ENCODE data around the gene ARHGEF28.

The ARHGEF28 gene

GRCh38 chr5:73625944-73626811 lies at the start of gene ARHGEF28:
ARHGEF28 (plus strand) TSS chr5:73626196; CDS start chr5:73684852, 58,656 bp downstream.
- peak in 1 of 3 experiments; percentile 30 for DNase-seq (ENCODE audit: low read depth in 3 of 3)

- no peak for DNase-seq (ENCODE audit: low read depth in 3 of 3)
These were observed 43.5 kb upstream of the ARHGEF28 start for GRCh38 chr5:73582285-73583145.

GRCh38 chr5:73587923-73588322 lies 38.1 kb upstream of the ARHGEF28 start:
- no peak for DNase-seq (ENCODE audit: low read depth in 3 of 3)

GRCh38 chr5:73591102-73591695 lies 34.8 kb upstream of the ARHGEF28 start:
- peak in 2 of 3 experiments; percentile 11 to 59 for DNase-seq (ENCODE audit: low read depth in 3 of 3)

GRCh38 chr5:73591698-73592501 lies 34.1 kb upstream of the ARHGEF28 start:
- DNase-seq (ENCODE audit: low read depth in 3 of 3), result no peak

- no peak for DNase-seq (ENCODE audit: low read depth in 3 of 3)
These were observed 33.4 kb upstream of the ARHGEF28 start for GRCh38 chr5:73592551-73592950.

GRCh38 chr5:73596705-73597328 lies 29.2 kb upstream of the ARHGEF28 start:
- no peak for DNase-seq (ENCODE audit: low read depth in 3 of 3)

GRCh38 chr5:73599380-73599779 lies 26.6 kb upstream of the ARHGEF28 start:
- DNase-seq (ENCODE audit: low read depth in 3 of 3), result no peak

- no peak for DNase-seq (ENCODE audit: low read depth in 3 of 3)
These were observed 22.0 kb upstream of the ARHGEF28 start for GRCh38 chr5:73603998-73604397.

GRCh38 chr5:73605223-73606087 lies 20.5 kb upstream of the ARHGEF28 start:
- no peak for DNase-seq (ENCODE audit: low read depth in 3 of 3)

- no peak for DNase-seq (ENCODE audit: low read depth in 3 of 3)
These were observed 19.7 kb upstream of the ARHGEF28 start for GRCh38 chr5:73606206-73606753.

- DNase-seq (ENCODE audit: low read depth in 3 of 3), result no peak
These were observed 18.8 kb upstream of the ARHGEF28 start for GRCh38 chr5:73607228-73607627.

GRCh38 chr5:73612799-73613198 lies 13.2 kb upstream of the ARHGEF28 start:
- no peak for DNase-seq (ENCODE audit: low read depth in 3 of 3)

- no peak for DNase-seq (ENCODE audit: low read depth in 3 of 3)
These were observed 10.9 kb upstream of the ARHGEF28 start for GRCh38 chr5:73615085-73615484.

- DNase-seq (ENCODE audit: low read depth in 3 of 3), result no peak
These were observed 10.0 kb upstream of the ARHGEF28 start for GRCh38 chr5:73615947-73616346.

GRCh38 chr5:73617510-73618279 lies 8.3 kb upstream of the ARHGEF28 start:
- DNase-seq (ENCODE audit: low read depth in 3 of 3), result no peak

- no peak for DNase-seq (ENCODE audit: low read depth in 3 of 3)
These were observed 6.2 kb upstream of the ARHGEF28 start for GRCh38 chr5:73619606-73620333.

- no peak for DNase-seq (ENCODE audit: low read depth in 3 of 3)
These were observed 5.7 kb upstream of the ARHGEF28 start for GRCh38 chr5:73620334-73620687.

All from stimulated activated CD4-positive, alpha-beta T cell treated with anti-CD3 and anti-CD28 coated beads, TNF-alpha, amount 100 ng/mL, for 24 hours (primary cell).